Measurements from ENCODE around the gene PRKD1. TPM values are rescaled to one million over a fixed set of nuclear protein-coding genes. Genes with fewer than 3 reads are reported as not detected.

The PRKD1 gene
- polyA plus RNA-seq, 1 of the 3 experiments (the other 2 are of a cell fraction), result 0.07 TPM

GRCh38 chr14:29709490-29709889 is 218.2 kb downstream of the PRKD1 start:
- POLR2A ChIA-PET, result no interaction called here
- no peaks in the 10 kb centered on the region for H3K79me2 ChIP-seq (ENCODE audit: insufficient read depth)
- no peaks in the 10 kb centered on the region for H3F3A ChIP-seq (replicated peaks; ENCODE audit: insufficient read depth)
- TF ChIP-seq RAD21 (IDR thresholded peaks at IDR 0.05; ENCODE audit: low read length), result no peak
- TF ChIP-seq GABPA (IDR thresholded peaks at IDR 0.05; ENCODE audit: low read depth), result no peak
- no peak for TF ChIP-seq CHD2 (IDR thresholded peaks at IDR 0.05; ENCODE audit: low read length, partially characterized antibody)
- no peak for TF ChIP-seq JUND (IDR thresholded peaks at IDR 0.05)
- no peak for TF ChIP-seq FOXM1 (IDR thresholded peaks at IDR 0.05; ENCODE audit: low read depth)
- TF ChIP-seq POLR2AphosphoS5 (IDR thresholded peaks at IDR 0.05; ENCODE audit: low read depth, low read length), result no peak
- TF ChIP-seq RXRA (IDR thresholded peaks at IDR 0.05; ENCODE audit: borderline replicate concordance, low read depth), result no peak
- TF ChIP-seq GATA2 (CRISPR knock-in tag; IDR thresholded peaks at IDR 0.05), result no peak
- TF ChIP-seq, protein P1, sequence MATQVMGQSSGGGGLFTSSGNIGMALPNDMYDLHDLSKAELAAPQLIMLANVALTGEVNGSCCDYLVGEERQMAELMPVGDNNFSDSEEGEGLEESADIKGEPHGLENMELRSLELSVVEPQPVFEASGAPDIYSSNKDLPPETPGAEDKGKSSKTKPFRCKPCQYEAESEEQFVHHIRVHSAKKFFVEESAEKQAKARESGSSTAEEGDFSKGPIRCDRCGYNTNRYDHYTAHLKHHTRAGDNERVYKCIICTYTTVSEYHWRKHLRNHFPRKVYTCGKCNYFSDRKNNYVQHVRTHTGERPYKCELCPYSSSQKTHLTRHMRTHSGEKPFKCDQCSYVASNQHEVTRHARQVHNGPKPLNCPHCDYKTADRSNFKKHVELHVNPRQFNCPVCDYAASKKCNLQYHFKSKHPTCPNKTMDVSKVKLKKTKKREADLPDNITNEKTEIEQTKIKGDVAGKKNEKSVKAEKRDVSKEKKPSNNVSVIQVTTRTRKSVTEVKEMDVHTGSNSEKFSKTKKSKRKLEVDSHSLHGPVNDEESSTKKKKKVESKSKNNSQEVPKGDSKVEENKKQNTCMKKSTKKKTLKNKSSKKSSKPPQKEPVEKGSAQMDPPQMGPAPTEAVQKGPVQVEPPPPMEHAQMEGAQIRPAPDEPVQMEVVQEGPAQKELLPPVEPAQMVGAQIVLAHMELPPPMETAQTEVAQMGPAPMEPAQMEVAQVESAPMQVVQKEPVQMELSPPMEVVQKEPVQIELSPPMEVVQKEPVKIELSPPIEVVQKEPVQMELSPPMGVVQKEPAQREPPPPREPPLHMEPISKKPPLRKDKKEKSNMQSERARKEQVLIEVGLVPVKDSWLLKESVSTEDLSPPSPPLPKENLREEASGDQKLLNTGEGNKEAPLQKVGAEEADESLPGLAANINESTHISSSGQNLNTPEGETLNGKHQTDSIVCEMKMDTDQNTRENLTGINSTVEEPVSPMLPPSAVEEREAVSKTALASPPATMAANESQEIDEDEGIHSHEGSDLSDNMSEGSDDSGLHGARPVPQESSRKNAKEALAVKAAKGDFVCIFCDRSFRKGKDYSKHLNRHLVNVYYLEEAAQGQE (IDR thresholded peaks at IDR 0.05; ENCODE audit: low read depth, low read length), result no peak
- no peak for TF ChIP-seq TCF12 (IDR thresholded peaks at IDR 0.05)
- no peak for TF ChIP-seq USF2 (IDR thresholded peaks at IDR 0.05; ENCODE audit: borderline replicate concordance, low read depth, low read length)
- no peak for TF ChIP-seq YY1 (IDR thresholded peaks at IDR 0.05; ENCODE audit: low read depth)
- no peak for TF ChIP-seq EP300 (IDR thresholded peaks at IDR 0.05; ENCODE audit: borderline replicate concordance in 1 of 2, low read depth in 1 of 2, low read length in 1 of 2)
- TF ChIP-seq, protein P2, sequence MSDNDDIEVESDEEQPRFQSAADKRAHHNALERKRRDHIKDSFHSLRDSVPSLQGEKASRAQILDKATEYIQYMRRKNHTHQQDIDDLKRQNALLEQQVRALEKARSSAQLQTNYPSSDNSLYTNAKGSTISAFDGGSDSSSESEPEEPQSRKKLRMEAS (IDR thresholded peaks at IDR 0.05; ENCODE audit: low read depth), result no peak
- TF ChIP-seq, protein P3, sequence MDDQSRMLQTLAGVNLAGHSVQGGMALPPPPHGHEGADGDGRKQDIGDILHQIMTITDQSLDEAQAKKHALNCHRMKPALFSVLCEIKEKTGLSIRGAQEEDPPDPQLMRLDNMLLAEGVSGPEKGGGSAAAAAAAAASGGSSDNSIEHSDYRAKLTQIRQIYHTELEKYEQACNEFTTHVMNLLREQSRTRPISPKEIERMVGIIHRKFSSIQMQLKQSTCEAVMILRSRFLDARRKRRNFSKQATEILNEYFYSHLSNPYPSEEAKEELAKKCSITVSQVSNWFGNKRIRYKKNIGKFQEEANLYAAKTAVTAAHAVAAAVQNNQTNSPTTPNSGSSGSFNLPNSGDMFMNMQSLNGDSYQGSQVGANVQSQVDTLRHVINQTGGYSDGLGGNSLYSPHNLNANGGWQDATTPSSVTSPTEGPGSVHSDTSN (IDR thresholded peaks at IDR 0.05), result no peak
- no peak for TF ChIP-seq NFIC (IDR thresholded peaks at IDR 0.05; ENCODE audit: borderline replicate concordance)
- no peak for TF ChIP-seq IRF3 (IDR thresholded peaks at IDR 0.05; ENCODE audit: low read depth, low read length)
- TF ChIP-seq ZBTB33 (IDR thresholded peaks at IDR 0.05; ENCODE audit: borderline replicate concordance, low read depth), result no peak
- TF ChIP-seq, protein P4, sequence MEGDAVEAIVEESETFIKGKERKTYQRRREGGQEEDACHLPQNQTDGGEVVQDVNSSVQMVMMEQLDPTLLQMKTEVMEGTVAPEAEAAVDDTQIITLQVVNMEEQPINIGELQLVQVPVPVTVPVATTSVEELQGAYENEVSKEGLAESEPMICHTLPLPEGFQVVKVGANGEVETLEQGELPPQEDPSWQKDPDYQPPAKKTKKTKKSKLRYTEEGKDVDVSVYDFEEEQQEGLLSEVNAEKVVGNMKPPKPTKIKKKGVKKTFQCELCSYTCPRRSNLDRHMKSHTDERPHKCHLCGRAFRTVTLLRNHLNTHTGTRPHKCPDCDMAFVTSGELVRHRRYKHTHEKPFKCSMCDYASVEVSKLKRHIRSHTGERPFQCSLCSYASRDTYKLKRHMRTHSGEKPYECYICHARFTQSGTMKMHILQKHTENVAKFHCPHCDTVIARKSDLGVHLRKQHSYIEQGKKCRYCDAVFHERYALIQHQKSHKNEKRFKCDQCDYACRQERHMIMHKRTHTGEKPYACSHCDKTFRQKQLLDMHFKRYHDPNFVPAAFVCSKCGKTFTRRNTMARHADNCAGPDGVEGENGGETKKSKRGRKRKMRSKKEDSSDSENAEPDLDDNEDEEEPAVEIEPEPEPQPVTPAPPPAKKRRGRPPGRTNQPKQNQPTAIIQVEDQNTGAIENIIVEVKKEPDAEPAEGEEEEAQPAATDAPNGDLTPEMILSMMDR (IDR thresholded peaks at IDR 0.05), result no peak
- TF ChIP-seq EZH2phosphoT487 (IDR thresholded peaks at IDR 0.05; ENCODE audit: borderline replicate concordance, low read depth), result no peak
- H3K27ac ChIP-seq (ENCODE audit: low read depth in 2 of 2, low read length in 1 of 2), result no peak overlapping the region
- H3K9me2 ChIP-seq, result no peaks in the 10 kb centered on the region
- CTCF ChIA-PET, result no interaction called here
- no peak overlapping the region for H3K4me2 ChIP-seq
- no peaks in the 10 kb centered on the region for H3K9me3 ChIP-seq
- no peaks in the 10 kb centered on the region for H3K27me3 ChIP-seq (ENCODE audit: insufficient read depth)
- H3K36me3 ChIP-seq (replicated peaks in 1 of 2; ENCODE audit: control insufficient read depth in 1 of 2, insufficient read depth in 2 of 2, low read length in 1 of 2), result no peaks in the 10 kb centered on the region
- no peak overlapping the region for H3K4me3 ChIP-seq (ENCODE audit: low read depth in 2 of 2, low read length in 1 of 2)
- H2AFZ ChIP-seq (ENCODE audit: low read depth), result no peak overlapping the region
- no peak for DNase-seq
- no peaks in the 10 kb centered on the region for H3K4me1 ChIP-seq (ENCODE audit: control insufficient read depth in 1 of 2, insufficient read depth in 2 of 2, low read depth in 1 of 2, low read length in 1 of 2)
- H3K9ac ChIP-seq, result no peak overlapping the region
- no peaks in the 10 kb centered on the region for H4K20me1 ChIP-seq (ENCODE audit: insufficient read depth)

All from SK-N-SH (cell line).